ENCODE results near the gene GGCX.

GGCX gene

DNA sequence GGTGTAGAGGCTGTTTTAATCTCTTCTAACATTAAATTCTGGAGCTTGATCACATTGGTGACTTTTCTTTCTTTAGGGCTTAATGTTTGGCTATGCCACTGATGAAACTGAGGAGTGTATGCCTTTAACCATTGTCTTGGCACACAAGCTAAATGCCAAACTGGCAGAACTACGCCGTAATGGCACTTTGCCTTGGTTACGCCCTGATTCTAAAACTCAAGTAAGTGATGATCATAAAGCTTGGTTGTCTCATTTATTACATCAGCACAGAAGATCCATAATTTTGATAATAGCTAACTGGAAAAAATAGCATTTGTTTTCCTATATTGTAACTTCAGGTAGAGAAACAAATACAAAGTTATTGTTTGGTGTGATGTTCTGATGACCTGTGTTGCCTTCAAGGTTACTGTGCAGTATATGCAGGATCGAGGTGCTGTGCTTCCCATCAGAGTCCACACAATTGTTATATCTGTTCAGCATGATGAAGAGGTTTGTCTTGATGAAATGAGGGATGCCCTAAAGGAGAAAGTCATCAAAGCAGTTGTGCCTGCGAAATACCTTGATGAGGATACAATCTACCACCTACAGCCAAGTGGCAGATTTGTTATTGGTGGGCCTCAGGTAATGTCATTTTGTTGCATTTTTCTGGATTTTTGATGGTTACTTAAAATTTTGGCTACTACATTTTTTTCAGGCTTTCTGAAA lies 19.4 kb downstream of the GGCX start:
- WGBS, 2 experiments, result 93 to 99% methylated on average over 4 to 5 of the region's 5 CpGs
- peaks cover 17% of the 10 kb centered on the region for H3K4me1 ChIP-seq (ENCODE audit: control insufficient read depth, insufficient read depth, low read length)
- peak overlapping the region; percentile 91 for H3K4me3 ChIP-seq (ENCODE audit: insufficient read depth, low read depth, low read length)
- H3K27ac ChIP-seq (ENCODE audit: insufficient read depth, low read depth, low read length, poor library complexity, severe bottlenecking), result no peak overlapping the region
- no peaks in the 10 kb centered on the region for H3K9me3 ChIP-seq (ENCODE audit: control insufficient read depth, low read length)
- no peaks in the 10 kb centered on the region for H3K27me3 ChIP-seq (ENCODE audit: control insufficient read depth, insufficient read depth, low read length, poor library complexity, severe bottlenecking)
- peaks cover 40% of the 10 kb centered on the region for H3K36me3 ChIP-seq (ENCODE audit: control insufficient read depth, insufficient read depth, low read length)

DNA sequence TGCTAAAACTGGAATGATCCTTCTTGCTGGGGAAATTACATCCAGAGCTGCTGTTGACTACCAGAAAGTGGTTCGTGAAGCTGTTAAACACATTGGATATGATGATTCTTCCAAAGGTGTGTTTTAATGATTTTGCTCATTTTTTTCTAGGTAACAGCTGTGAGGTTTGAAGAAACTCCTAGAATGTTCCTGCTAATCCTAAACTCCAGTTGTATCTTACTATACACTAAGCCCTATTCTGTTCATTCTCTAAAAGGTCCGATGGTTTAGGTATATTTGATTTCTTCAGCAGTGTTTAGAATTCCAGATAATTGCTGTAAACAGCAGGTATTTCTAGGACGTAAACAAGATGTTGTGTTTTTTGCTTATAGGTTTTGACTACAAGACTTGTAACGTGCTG lies 20.0 kb downstream of the GGCX start:
- no peaks in the 10 kb centered on the region for H3K9me3 ChIP-seq (ENCODE audit: control insufficient read depth, low read length)
- H3K36me3 ChIP-seq (ENCODE audit: control insufficient read depth, insufficient read depth, low read length), result peaks cover 40% of the 10 kb centered on the region
- WGBS, 2 experiments, result 86 to 91% methylated on average over 4 of the region's 4 CpGs
- H3K27me3 ChIP-seq (ENCODE audit: control insufficient read depth, insufficient read depth, low read length, poor library complexity, severe bottlenecking), result no peaks in the 10 kb centered on the region
- peak overlapping the region; percentile 91 for H3K4me3 ChIP-seq (ENCODE audit: insufficient read depth, low read depth, low read length)
- peaks cover 17% of the 10 kb centered on the region for H3K4me1 ChIP-seq (ENCODE audit: control insufficient read depth, insufficient read depth, low read length)
- H3K27ac ChIP-seq (ENCODE audit: insufficient read depth, low read depth, low read length, poor library complexity, severe bottlenecking), result no peak overlapping the region

DNA sequence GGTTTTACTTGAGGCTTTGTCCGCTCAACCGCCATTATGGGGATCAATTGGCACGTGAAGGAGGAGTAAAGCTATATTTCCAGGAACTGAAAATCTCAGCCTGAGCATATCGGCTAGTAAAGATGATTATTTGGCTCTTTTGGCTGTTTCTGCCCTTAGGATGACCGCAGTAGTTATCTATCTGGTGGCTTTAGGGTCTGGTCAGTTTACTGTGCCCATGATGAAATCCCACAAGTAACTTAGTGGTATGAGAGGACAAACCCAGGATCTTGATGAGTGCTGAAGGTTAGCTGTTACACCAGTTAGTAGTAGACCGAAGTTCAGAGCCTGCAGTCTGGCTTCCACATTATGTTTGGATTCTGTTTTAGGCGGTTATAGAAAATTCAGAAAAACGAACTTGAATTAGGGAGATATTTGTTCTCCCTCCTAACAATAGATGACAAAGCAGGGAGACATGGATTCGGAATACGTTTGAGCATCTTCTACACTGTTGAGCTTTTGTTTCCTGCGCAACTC lies 21.1 kb downstream of the GGCX start:
- Histone ChIP-seq H3K9me3 (ENCODE audit: control insufficient read depth, low read length) (no peaks in the 10 kb centered on the region), H3K36me3 (ENCODE audit: control insufficient read depth, insufficient read depth, low read length) (peaks cover 32% of the 10 kb centered on the region), H3K4me1 (ENCODE audit: control insufficient read depth, insufficient read depth, low read length) (peaks cover 17% of the 10 kb centered on the region), H3K27ac (ENCODE audit: insufficient read depth, low read depth, low read length, poor library complexity, severe bottlenecking) (no peak overlapping the region), H3K4me3 (ENCODE audit: insufficient read depth, low read depth, low read length) (peak overlapping the region; percentile 91), H3K27me3 (ENCODE audit: control insufficient read depth, insufficient read depth, low read length, poor library complexity, severe bottlenecking) (no peaks in the 10 kb centered on the region)
- 2 to 3% methylated on average over 11 of the region's 11 CpGs for WGBS, 2 experiments

DNA sequence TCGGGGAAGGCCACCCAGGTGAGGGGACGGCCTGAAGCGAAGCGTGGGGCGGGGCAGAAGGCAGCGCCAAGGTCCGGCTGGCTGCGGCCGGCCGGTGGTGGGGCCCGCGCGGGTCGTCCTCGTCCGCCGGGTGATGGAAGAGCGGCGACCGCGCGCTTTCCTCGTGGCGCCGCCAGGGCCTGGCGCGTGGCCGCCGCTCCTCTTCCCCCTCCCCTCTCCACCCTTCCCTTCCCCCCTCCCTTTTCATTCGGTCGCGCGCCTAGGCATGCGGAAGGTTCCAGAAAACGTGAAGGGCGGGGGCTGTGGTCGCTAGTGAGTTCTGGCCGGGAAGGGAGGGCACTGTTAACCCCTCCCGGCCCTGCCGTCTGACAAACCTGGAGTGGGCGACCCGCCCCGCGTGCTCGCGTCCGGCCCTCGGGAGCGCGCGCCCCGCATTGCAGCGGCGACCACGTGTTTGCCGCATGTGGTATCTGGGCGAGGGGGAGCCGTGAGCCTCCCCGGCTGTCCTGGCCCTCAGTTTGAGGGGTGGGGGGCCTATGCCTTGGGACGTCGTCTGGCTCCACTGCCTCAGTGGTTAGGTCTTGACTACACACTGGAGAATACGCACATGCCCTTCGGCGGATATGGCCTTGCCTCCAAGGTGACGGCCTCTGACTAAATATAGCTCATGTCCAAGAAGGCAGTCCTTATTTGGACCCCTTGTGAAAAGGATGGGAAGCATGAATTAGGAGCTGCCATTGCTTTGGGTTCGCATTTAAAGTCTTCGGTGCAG lies 21.7 kb downstream of the GGCX start:
- Histone ChIP-seq H3K36me3 (ENCODE audit: control insufficient read depth, insufficient read depth, low read length) (peaks cover 30% of the 10 kb centered on the region), H3K27ac (ENCODE audit: insufficient read depth, low read depth, low read length, poor library complexity, severe bottlenecking) (peak overlapping the region; percentile 99), H3K27me3 (ENCODE audit: control insufficient read depth, insufficient read depth, low read length, poor library complexity, severe bottlenecking) (no peaks in the 10 kb centered on the region), H3K4me3 (ENCODE audit: insufficient read depth, low read depth, low read length) (peak overlapping the region; percentile 91), H3K9me3 (ENCODE audit: control insufficient read depth, low read length) (no peaks in the 10 kb centered on the region), H3K4me1 (ENCODE audit: control insufficient read depth, insufficient read depth, low read length) (peaks cover 17% of the 10 kb centered on the region)
- WGBS, 2 experiments, result 0 to 1% methylated on average over 67 of the region's 67 CpGs

DNA sequence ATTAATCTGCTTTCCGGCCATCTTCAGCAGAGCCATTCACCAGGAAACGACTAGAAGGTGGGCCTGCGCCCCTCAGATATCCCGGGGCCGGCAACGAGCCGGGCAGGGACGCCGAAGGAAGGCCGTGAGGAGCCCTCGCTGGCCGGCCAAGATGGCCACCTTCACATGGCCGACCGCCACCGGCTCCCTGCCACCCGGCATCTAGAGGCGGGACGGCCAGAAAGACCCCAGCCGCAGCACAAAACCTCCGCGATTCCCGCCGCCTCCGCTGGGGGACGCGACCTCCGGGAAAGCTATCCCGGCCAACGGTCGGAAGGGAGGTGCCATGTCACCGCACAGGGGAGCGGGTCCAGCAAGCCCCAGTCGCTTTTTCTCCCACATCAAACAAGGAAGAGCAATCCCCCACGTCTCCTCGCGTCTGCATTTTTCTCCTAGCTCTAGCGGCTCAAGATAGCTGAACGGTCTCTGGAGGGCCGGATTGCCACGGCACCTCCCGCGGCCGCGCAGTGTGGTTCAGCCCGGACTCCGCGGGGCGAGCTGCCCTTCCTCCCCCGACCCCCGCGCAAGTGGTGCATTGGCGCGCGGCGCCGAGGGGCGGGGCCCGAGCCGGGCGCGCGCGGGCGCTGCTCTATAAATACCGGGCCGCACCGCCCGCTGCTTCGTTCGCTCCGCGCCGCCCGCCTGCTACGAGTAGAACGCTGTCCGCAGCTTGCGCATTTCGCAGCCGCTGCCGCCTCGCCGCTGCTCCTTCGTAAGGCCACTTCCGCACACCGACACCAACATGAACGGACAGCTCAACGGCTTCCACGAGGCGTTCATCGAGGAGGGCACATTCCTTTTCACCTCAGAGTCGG lies 22.6 kb downstream of the GGCX start, which contains the start of gene MAT2A:
TSS of gene MAT2A (plus strand) at position 662 of the 854 bp plus-strand sequence. CDS start at position 782, 120 bp downstream.
- peak within 1 kb of the TSS; percentile 91 for H3K4me3 ChIP-seq (ENCODE audit: insufficient read depth, low read depth, low read length)
- 0% methylated on average over 92 of the region's 92 CpGs for WGBS, 2 experiments
- H3K9me3 ChIP-seq (ENCODE audit: control insufficient read depth, low read length), result no peaks in the 10 kb centered on the region
- peaks cover 27% of the 10 kb centered on the region for H3K36me3 ChIP-seq (ENCODE audit: control insufficient read depth, insufficient read depth, low read length)
- H3K27ac ChIP-seq (ENCODE audit: insufficient read depth, low read depth, low read length, poor library complexity, severe bottlenecking), result peak within 1 kb of the TSS; percentile 99
- H3K4me1 ChIP-seq (ENCODE audit: control insufficient read depth, insufficient read depth, low read length), result peaks cover 17% of the 10 kb centered on the region
- no peaks in the 10 kb centered on the region for H3K27me3 ChIP-seq (ENCODE audit: control insufficient read depth, insufficient read depth, low read length, poor library complexity, severe bottlenecking)

DNA sequence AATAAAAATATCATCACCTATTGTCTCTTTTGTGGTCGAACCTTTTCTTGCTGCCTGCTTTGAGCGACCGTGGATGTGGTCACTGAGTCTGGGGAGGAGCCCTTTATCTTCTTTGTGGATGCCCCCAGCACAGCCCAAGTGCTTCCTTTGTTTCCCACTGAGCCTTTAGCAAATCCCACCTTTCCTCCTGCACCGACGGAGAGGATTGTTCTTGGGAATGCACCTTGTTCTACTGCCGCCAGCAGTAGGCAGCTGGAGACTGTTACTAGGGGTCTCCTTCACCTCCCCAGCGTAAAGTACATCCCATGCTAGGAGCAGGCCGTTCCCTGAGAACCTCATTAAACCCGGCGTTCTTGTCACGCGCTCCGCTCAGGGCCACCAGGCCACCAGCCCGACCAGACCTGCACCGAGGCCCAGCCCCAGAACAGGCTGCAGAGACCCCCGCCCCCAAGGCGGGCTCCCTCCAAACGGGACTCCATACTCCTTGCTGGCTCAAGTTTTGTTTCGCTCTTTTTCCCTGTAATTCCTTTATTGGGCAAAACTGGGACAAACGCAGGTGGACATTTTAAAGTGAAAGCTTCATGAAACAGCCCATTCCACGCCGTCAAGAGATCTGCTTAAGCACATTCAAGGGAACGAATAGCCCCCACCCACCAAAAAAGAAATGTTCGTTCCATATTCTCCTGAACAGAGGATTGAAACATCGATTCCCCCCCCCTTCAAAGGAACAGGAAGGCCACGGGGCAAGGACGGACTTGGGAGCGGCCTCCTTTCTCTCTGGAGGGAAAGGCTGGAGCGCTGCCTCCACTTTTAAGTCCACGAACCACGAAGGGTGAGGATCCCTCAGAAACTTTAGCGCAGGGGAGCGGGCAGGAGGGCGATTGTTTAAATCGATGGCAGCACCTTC lies 23.4 kb downstream of the GGCX start:
- 1 to 2% methylated on average over 35 of the region's 35 CpGs for WGBS, 2 experiments
- H3K4me3 ChIP-seq (ENCODE audit: insufficient read depth, low read depth, low read length), result peak overlapping the region; percentile 91

DNA sequence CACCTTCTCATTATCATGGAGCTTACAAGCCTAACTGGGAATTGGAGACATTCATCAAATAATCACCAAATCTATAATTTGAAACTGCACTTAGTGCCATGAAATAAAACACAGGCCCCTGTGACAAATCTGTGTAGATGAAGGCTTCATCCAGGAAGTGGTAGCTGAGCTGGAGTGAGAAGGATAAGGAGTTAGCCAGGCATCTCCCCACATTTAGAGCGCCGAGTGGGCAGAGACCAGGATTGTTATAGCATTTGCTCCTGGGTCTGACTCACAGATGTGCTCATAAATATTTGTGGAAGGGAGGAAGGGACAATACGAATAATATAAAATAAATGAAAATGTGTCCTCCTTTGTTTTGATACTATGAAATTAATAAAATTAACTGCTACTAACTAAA lies 24.8 kb downstream of the GGCX start:
- no peak overlapping the region for H3K27ac ChIP-seq (ENCODE audit: insufficient read depth, low read depth, low read length, poor library complexity, severe bottlenecking)
- H3K27me3 ChIP-seq (ENCODE audit: control insufficient read depth, insufficient read depth, low read length, poor library complexity, severe bottlenecking), result no peaks in the 10 kb centered on the region
- WGBS, 2 experiments, result 96 to 97% methylated on average over 2 of the region's 3 CpGs
- peaks cover 9% of the 10 kb centered on the region for H3K4me1 ChIP-seq (ENCODE audit: control insufficient read depth, insufficient read depth, low read length)
- H3K4me3 ChIP-seq (ENCODE audit: insufficient read depth, low read depth, low read length), result no peak overlapping the region
- H3K9me3 ChIP-seq (ENCODE audit: control insufficient read depth, low read length), result no peaks in the 10 kb centered on the region
- H3K36me3 ChIP-seq (ENCODE audit: control insufficient read depth, insufficient read depth, low read length), result peaks cover 7% of the 10 kb centered on the region

More for the DNA sequence above, 23.4 kb downstream of the GGCX start:
- peaks cover 21% of the 10 kb centered on the region for H3K36me3 ChIP-seq (ENCODE audit: control insufficient read depth, insufficient read depth, low read length)
- H3K27ac ChIP-seq (ENCODE audit: insufficient read depth, low read depth, low read length, poor library complexity, severe bottlenecking), result peak overlapping the region; percentile 99
- no peaks in the 10 kb centered on the region for H3K27me3 ChIP-seq (ENCODE audit: control insufficient read depth, insufficient read depth, low read length, poor library complexity, severe bottlenecking)
- H3K9me3 ChIP-seq (ENCODE audit: control insufficient read depth, low read length), result no peaks in the 10 kb centered on the region
- peaks cover 17% of the 10 kb centered on the region for H3K4me1 ChIP-seq (ENCODE audit: control insufficient read depth, insufficient read depth, low read length)

DNA sequence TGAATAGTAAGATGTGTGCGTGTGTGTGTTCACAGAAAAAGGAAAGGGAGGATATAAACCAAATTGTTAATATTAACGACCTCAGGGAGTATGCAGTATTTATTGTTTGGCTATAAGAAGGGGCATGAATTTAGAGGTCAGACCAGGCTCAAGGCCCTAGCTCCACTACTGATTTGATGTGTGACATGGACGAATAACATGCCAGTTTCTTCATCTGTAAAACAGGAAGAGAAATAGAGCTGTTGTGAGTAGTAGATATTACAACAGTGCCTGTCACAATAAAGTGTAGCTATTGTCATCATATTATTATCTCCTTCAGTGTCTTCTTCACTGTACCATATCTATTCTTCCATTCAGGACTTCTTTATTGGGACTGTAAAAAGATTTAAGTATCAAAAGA lies 26.4 kb downstream of the GGCX start:
- no peak overlapping the region for H3K4me3 ChIP-seq (ENCODE audit: insufficient read depth, low read depth, low read length)
- WGBS, 2 experiments, result 96 to 98% methylated on average over 3 of the region's 3 CpGs

DNA sequence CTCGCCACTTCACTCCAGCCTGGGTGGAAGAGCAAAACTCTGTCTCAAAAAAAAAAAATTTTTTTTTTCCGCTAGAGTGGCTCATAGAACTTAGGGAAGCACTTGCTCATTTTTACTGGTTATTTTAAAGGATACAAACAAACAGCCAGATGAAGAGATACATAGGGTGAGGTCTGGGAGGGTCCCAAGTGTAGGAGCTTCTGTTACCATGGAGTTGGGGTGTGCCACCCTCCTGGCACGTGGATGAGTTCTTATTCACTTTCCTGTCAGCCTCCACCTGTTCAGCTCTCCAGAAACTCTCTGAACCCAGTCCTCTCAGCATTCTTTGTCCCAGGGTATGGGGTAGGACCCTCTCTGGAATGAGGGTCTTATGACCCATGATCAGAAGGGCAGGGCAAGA lies 27.2 kb downstream of the GGCX start:
- peaks cover 5% of the 10 kb centered on the region for H3K4me1 ChIP-seq (ENCODE audit: control insufficient read depth, insufficient read depth, low read length)
- 89 to 92% methylated on average over 3 of the region's 3 CpGs for WGBS, 2 experiments
- no peaks in the 10 kb centered on the region for H3K27me3 ChIP-seq (ENCODE audit: control insufficient read depth, insufficient read depth, low read length, poor library complexity, severe bottlenecking)
- no peak overlapping the region for H3K27ac ChIP-seq (ENCODE audit: insufficient read depth, low read depth, low read length, poor library complexity, severe bottlenecking)
- no peaks in the 10 kb centered on the region for H3K36me3 ChIP-seq (ENCODE audit: control insufficient read depth, insufficient read depth, low read length)
- no peaks in the 10 kb centered on the region for H3K9me3 ChIP-seq (ENCODE audit: control insufficient read depth, low read length)
- H3K4me3 ChIP-seq (ENCODE audit: insufficient read depth, low read depth, low read length), result no peak overlapping the region

More for the DNA sequence above, 26.4 kb downstream of the GGCX start:
- H3K36me3 ChIP-seq (ENCODE audit: control insufficient read depth, insufficient read depth, low read length), result no peaks in the 10 kb centered on the region
- H3K9me3 ChIP-seq (ENCODE audit: control insufficient read depth, low read length), result no peaks in the 10 kb centered on the region
- peaks cover 5% of the 10 kb centered on the region for H3K4me1 ChIP-seq (ENCODE audit: control insufficient read depth, insufficient read depth, low read length)
- H3K27ac ChIP-seq (ENCODE audit: insufficient read depth, low read depth, low read length, poor library complexity, severe bottlenecking), result no peak overlapping the region
- no peaks in the 10 kb centered on the region for H3K27me3 ChIP-seq (ENCODE audit: control insufficient read depth, insufficient read depth, low read length, poor library complexity, severe bottlenecking)

All from ectodermal cell (in vitro differentiated cells).